GM21526 (cell line): ENCODE measurements around the gene LINC01488.

ENCODE experiments used
- ATAC-seq: cut with Tn5 transposase; IDR thresholded peaks from one replicate; pipeline ENCODE4 v1.9.1; 2021; ENCODE audit warnings: moderate library complexity; ENCODE audit not compliant: unreplicated experiment, low FRiP score

The LINC01488 gene

DNA sequence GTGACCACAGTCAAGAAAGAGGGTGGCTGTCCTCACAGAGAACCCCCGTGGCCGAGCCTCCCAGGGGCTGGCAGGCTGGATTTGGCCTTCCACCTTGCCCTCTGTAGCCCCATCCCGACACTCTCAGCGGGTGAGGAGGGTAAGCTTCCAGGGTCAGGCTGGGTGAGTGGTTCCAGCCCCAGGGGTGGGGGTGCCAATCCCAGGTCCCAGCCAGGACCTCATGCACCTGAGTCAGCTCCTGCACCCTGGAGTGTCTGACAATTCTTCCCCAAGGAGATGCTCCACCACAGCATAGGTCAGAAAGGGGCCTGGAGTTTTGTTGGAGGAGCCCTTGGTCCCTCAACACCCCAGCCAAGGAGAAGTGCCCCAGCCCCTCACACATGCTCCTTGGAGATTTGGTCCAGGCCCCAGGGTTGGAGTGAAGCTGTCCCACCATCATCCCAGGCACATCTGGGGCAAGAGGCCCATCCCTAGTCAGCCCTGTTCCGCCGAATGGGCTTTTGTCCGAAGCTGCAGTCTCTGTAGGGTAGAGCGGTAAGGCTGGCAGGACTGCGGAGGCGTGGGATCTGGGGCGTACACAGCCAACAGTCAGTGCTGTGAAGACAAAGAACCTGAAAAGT is 8.4 kb downstream of the LINC01488 start:
- ATAC-seq, result no peak

DNA sequence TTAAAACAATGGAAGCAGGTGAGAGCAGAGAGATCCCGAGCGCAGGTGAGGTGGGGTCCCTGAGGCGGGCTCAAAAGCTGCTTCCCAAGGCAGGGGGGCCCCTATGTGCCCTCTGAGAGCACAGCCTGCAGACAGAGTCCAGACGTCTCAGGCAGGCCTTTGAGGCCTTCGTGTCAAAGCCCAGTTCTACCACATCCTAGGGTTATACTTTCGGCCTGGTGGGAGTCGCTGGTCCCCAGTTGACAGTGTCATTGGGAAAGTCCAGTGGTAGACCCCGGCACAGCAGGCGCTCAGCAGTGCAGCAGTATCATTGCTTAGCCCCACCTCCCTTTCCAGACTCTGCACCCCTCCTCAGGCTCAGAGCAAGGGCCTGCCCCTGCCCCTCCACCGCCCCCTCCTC is 9.1 kb downstream of the LINC01488 start:
- ATAC-seq, result no peak

- ATAC-seq, result no peak
These were observed 9.9 kb downstream of the LINC01488 start for GRCh38 chr11:69491071-69492031.

DNA sequence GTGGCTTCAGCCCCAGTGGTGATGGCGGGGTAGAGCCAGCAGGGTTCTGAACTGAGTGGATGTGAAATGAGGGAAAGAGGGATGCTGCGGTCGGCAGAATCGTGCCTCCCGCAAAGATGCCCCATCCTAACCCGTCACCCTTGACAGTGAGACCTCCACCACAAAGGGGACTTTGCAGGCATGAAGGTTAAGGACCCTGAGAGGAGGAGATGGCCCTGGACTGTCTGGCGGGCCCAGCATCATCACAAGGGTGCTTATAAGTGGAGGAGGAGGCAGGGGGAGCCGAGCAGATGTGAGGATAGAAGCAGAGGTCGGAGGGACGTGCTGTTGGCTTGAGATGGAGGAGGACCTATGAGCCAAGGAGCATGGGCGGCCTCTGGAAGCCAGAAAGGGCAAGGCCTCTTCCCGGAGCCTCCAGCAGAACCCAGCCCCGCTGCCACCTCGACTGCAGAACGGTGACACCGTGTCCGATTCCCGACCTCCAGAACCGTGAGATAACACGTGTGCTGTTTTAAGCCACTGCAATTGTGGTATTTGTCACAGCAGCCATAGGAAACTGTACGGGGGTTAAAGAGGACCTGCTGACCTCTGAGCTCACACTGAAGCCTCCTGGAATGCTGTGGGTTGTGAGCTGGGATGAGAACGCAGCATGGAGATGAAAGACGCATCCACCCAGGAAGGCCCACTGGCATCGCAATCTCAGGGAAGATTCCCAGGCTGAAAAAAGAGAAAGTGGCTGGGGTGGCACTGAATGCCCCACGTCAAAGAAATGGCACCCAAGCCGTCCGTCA is 10.9 kb downstream of the LINC01488 start:
- ATAC-seq, result no peak

DNA sequence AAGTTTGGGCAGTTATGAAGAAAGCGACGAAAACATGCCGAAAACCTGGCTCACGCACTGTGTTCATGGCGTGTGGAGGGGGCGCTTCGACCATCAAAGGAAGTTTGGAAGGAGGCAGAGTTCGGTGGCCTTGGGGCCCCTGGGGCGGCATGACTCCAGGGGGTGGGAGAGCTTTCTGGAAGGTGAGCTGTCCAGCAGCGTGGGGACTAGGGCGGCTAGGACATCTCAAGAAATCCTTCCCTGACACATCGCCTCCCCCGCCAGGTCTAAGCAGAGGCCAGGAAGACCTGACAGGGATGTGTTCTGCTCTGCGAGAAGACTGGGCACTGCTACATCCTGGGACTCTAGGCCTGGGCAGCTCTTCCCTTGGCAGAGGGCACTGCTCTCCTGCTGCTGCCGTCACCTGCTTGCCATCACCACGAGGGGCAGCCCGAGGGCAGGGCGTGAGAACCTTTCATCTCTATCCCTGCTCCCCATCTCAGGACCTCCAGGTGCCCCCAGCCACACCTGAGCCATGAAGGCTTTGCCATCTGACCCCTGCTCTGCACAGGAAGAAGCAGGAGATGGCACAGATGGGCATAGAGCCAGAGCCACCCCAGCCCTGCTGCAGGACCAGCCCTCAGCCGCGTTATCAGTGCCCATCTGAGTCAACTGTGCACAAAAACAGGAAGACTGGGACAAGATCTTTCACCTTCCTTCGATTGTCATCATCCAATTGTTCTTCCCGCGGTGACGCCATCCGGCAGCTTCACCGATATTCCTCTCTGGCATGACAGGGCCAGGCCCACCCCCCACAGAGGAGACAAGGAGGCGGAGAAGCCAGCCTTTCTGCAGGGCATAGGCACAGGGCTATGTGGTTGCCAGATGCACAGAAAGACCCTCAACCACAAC is 12.7 kb downstream of the LINC01488 start:
- ATAC-seq, result no peak

DNA sequence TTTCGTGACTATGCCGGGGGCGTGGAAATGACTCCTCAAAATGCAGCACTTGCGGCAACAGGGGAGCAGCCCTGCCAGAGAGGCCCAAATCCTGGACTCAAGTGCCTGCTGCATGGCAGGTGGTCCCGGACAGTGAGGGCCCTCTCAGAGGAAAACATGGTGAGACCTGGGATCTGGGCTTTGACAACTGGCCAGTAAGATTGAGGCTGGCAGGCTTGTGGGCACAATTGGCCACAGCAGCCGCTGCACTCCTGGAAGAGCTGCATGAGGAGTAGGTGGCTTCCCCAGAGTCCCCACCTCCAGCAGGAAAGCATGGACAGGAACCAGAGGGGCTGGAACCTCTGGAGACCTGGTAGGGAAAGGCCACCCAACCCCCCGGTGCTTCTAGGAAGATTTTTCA is 13.4 kb downstream of the LINC01488 start:
- ATAC-seq, result no peak

DNA sequence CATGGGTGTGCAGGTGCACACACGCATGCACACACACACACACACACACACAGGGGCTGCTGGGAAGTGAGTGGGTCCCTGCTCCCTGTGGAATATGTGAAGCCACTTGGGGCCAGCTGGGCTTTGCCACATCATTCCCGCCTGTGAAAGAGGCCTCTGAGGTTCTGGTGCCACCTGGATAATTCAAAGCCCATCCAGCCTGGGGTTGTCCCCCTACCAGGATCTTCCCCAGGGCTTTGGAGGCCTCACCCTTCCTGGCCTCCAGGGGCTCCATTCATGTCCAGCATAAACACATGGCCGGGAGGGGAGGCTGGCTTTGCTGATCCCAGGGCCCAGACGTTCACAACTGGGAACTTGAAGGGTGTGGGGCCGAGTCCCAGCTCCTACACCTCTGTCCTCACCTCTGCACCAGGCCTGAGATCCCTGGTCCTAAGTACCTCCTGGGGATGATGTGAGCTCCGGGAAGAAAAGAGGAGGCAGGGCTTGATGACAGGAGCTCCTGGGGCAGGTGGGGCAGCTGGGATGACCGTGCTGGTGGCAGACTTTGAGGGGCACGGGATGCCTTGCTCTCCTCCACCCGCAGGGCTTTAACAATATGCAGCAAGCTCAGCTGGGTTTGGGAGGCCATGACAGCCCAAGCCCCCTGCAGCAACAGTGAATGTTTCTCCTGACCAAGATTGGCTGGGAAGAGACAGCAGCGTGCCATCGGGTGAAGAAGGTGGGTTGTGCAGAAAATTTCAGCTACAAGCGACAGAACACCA is 14.2 kb downstream of the LINC01488 start:
- ATAC-seq, result no peak

GRCh38 chr11:69496202-69496557 is 14.7 kb downstream of the LINC01488 start:
- ATAC-seq, result no peak

DNA sequence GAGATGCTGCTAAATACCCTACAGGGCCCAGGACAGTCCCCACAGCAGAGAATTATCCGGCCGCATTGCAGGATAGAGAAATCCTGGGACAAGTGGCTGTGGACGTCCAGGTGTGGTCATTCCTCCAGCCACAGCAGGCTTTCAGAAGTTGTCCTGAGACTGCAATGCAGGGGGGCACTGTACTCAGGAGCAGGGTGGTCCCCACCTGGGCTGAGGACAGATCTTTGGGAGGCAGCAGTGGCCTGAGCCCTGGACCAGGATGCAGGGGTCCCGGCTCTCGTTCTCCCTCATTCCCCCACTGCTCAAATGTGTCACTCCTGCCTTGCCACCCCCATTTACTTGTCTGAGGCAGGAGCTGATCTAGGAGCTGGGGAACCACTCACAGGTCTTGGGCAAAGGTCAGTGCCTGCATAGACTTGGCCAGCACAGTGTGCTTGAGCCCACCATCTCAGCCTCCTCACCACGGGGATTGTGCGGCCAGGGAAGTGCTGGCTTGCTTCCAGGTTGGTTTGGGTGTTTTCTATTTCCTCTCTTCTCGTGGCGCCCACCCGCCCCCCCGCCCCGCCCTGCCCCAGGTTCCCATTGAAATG is 15.3 kb downstream of the LINC01488 start:
- no peak for ATAC-seq

GRCh38 chr11:69497221-69497787 is 15.8 kb downstream of the LINC01488 start:
- no peak for ATAC-seq

DNA sequence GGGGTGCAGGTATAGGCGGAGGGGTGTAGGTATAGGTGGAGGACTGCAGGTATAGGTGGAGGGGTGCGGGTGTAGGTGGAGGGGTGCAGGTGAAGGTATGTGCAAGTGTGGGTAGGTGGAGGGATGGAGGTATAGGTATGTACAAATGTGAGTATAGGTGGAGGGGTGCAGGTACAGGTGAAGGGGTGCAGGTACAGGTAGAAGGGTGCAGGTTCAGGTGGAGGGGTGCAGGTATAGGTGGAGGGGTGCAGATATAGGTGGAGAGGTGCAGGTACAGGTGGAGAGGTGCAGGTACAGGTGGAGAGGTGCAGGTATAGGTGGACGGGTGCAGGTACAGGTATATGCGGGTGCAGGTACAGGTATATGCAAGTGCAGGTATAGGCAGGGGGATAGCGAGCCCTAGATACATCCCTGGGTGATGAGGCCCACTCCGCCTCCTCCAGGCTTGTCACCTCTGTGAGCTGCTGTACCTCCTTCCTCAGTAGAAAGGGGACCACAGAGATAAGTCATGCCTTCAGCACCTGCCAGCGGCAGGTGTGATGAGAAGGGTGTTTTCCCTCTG is 17.2 kb downstream of the LINC01488 start:
- ATAC-seq, result no peak

GRCh38 chr11:69499186-69499917 is 17.9 kb downstream of the LINC01488 start:
- ATAC-seq, result no peak

GRCh38 chr11:69499918-69500284 is 18.4 kb downstream of the LINC01488 start:
- ATAC-seq, result no peak

- no peak for ATAC-seq
These were observed 19.0 kb downstream of the LINC01488 start for GRCh38 chr11:69500285-69501120.

- no peak for ATAC-seq
These were observed 19.6 kb downstream of the LINC01488 start for GRCh38 chr11:69501121-69501489.

DNA sequence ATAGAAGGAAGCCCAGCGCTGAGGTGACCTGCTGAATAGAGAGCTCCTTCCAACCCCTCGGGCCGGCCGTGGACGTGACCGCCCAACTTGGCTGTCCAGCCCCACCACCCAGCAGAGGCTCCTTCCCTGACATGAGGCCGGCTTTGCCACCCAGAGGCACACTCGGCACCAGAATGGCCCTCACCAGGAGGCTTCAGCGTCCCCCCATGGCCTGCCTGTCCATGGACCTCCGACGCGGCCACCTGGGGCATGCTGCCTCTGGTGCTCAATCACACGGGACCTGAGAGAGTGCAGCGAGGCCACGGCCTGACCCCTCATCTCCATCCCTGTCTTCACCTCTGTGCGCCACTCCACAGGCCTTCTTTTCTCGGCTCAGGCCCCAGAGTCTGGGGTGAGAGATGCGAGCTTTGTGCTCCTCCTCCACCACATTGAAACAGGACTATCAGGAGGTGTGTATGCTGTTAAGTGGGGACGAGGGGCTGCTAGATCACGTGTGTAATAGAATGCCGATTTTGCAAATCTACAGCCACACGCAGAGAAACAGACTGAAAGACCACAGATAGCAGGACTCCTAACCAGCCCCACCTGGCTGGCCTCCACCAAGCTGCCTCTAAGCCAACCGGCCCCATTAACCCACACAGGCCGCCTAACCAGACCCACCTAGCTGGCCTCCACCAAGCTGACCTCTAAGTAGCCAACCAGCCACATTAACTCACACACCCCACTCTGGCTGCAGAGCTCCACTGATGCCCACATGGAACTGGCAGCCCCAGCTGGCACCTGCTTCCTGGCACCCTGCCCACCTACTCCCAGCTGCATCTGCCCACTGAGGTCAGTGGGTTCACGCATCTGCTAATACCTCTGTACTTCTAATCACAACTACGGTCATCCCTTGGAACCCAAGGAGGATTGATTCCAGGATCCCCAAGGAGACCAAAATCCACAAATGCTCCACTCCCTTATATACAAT is 20.7 kb downstream of the LINC01488 start:
- ATAC-seq, result no peak
